C4-2B (cell line): ENCODE data around the gene CLSTN2.

ENCODE experiments used
- H3K27ac ChIP-seq: fragments of 450-650 bp; 2 replicates; pipeline ENCODE4 v1.5.1; 2017
- ZFX ChIP-seq: fragments of 450-650 bp; IDR thresholded peaks from 2 replicates; pipeline ENCODE4 v1.6.1; 2017
- TF ChIP-seq, protein P1 (sequence below): fragments of 450-650 bp; conservative IDR thresholded peaks from 2 replicates; pipeline ENCODE4 v1.5.1; 2017; ENCODE audit warnings: mild to moderate bottlenecking

CLSTN2 gene

DNA sequence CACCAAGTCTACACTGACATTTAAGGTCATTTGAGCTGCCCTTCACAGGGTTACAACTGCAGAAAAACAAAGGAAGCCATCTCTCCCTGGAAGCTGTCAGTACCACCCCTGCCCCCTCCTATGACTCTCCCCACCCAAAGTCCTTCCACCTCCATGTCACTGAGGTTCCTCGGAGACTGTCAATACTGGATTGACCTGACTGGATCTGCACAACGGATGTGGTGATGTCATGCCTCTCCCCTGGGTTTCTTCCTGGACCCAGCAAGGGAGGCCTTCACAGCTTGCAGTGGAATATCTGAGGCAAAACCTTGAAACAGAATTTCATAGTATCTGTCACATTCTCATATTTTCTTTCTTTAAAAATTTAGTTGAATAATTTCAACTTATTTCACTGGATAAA is 153.5 kb downstream of the CLSTN2 start:
- TF ChIP-seq, protein P1, sequence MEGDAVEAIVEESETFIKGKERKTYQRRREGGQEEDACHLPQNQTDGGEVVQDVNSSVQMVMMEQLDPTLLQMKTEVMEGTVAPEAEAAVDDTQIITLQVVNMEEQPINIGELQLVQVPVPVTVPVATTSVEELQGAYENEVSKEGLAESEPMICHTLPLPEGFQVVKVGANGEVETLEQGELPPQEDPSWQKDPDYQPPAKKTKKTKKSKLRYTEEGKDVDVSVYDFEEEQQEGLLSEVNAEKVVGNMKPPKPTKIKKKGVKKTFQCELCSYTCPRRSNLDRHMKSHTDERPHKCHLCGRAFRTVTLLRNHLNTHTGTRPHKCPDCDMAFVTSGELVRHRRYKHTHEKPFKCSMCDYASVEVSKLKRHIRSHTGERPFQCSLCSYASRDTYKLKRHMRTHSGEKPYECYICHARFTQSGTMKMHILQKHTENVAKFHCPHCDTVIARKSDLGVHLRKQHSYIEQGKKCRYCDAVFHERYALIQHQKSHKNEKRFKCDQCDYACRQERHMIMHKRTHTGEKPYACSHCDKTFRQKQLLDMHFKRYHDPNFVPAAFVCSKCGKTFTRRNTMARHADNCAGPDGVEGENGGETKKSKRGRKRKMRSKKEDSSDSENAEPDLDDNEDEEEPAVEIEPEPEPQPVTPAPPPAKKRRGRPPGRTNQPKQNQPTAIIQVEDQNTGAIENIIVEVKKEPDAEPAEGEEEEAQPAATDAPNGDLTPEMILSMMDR, result no peak
- TF ChIP-seq ZFX, result no peak
- no peak overlapping the region for H3K27ac ChIP-seq

- TF ChIP-seq, protein P1, result no peak
- no peak for TF ChIP-seq ZFX
- no peak overlapping the region for H3K27ac ChIP-seq
Measured at GRCh38 chr3:140089403-140090072, 154.6 kb downstream of the CLSTN2 start.

DNA sequence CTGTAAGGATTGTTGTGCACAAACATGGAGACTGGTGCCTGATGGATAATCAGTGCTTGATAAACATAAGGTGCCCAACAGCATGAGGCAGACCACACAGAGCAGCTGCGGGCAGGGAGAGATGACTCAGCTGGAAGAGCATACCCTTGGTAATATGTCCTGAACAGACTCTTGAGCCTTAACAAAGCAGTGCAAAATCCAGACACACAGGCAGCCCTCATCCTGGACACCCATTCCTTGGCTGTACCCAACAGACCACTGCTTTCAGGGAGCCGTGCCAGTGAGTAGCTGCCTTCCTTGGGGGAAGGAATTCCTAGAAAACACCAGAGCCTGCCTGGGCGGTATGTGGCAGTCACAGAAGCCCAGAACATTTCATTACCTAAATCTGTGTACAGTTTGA is 156.2 kb downstream of the CLSTN2 start:
- no peak for TF ChIP-seq ZFX
- TF ChIP-seq, protein P1, result no peak
- no peak overlapping the region for H3K27ac ChIP-seq

- TF ChIP-seq, protein P1, result peak; percentile 37
- TF ChIP-seq ZFX, result no peak
- peak overlapping the region; percentile 21; the same call in 1 of the 2 replicates for H3K27ac ChIP-seq
Measured at GRCh38 chr3:140092848-140093536, 158.0 kb downstream of the CLSTN2 start.

- H3K27ac ChIP-seq, result peak overlapping the region; percentile 21; the same call in 1 of the 2 replicates
- no peak for TF ChIP-seq ZFX
- TF ChIP-seq, protein P1, result no peak
Measured at GRCh38 chr3:140093742-140094141, 158.8 kb downstream of the CLSTN2 start.

DNA sequence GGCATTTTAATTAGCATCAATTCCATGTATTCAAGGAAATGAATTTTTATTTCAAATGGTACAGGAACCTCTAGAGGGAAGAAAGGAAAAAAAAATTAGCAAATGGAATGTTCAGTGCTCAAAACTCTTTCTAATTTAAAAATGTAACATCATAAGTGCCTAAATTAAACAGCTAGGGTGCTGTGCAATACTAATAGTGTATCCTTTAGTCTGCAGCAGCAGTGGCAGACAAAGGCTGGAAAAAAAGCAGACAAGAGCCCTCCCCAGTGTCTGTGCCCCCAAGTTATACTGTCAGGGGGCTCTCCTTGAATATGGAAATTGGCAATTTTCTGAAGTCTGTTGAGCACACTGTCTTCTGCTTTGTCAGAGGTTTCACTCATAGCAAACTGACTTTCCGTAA is 159.5 kb downstream of the CLSTN2 start:
- TF ChIP-seq, protein P1, result no peak
- no peak for TF ChIP-seq ZFX

GRCh38 chr3:140096037-140096436 is 161.1 kb downstream of the CLSTN2 start:
- H3K27ac ChIP-seq, result no peak overlapping the region

More for the DNA sequence above, 159.5 kb downstream of the CLSTN2 start:
- H3K27ac ChIP-seq, result no peak overlapping the region

More at GRCh38 chr3:140096037-140096436, 161.1 kb downstream of the CLSTN2 start:
- TF ChIP-seq, protein P1, result no peak
- TF ChIP-seq ZFX, result no peak
